Neural progenitor cell (in vitro differentiated cells): ENCODE results near the gene VWA5B1.

ENCODE experiments used
- CTCF ChIP-seq: fragments of 200-600 bp; sonication (generic); IDR thresholded peaks from 2 replicates; pipeline ENCODE4 v1.5.1; 2017; ENCODE audit warnings: antibody characterized with exemption, mild to moderate bottlenecking
- EZH2 ChIP-seq: fragments of 200-600 bp; sonication (generic); IDR thresholded peaks from 2 replicates; pipeline ENCODE4 v1.6.1; 2017; ENCODE audit warnings: antibody characterized with exemption, mild to moderate bottlenecking, moderate library complexity
- EZH2phosphoT487 ChIP-seq: fragments of 200-600 bp; sonication (generic); IDR thresholded peaks from 2 replicates; pipeline ENCODE4 v1.6.1; 2017; ENCODE audit warnings: antibody characterized with exemption

- TF ChIP-seq EZH2phosphoT487 (no peak), EZH2 (no peak), CTCF (no peak)
Measured at GRCh38 chr1:20355101-20355827, 64.6 kb downstream of the VWA5B1 start.
